Karpas-422 (cell line): ENCODE results near the gene ALOX15B. TPM values are rescaled to one million over a fixed set of nuclear protein-coding genes. Genes with fewer than 3 reads are reported as not detected.
A peak's percentile ranks its signal among the peaks of the same experiment; 100 is the strongest.

Experiments
- DNase-seq: peaks from one replicate; pipeline ENCODE4 v3.0.0-alpha.2; 2015
- H2AFZ ChIP-seq: fragments of 200-600 bp; sonication (generic); 2 replicates; pipeline ENCODE4 v1.6.1; 2014; ENCODE audit warnings: antibody characterized with exemption, low read length, mixed read lengths
- H3K27ac ChIP-seq: fragments of 200-600 bp; sonication (generic); 2 replicates; pipeline ENCODE4 v1.5.1; 2014; ENCODE audit warnings: mild to moderate bottlenecking, low read length, moderate library complexity
- H3K27me3 ChIP-seq: fragments of 200-600 bp; sonication (generic); 2 replicates; pipeline ENCODE4 v1.6.1; 2014; ENCODE audit warnings: low read length, mixed read lengths
- H3K36me3 ChIP-seq: fragments of 200-600 bp; sonication (generic); 2 replicates; pipeline ENCODE4 v1.6.1; 2014; ENCODE audit warnings: low read length, mixed read lengths; ENCODE audit not compliant: insufficient read depth
- H3K4me1 ChIP-seq: fragments of 200-600 bp; sonication (generic); 2 replicates; pipeline ENCODE4 v1.6.1; 2014; ENCODE audit warnings: mild to moderate bottlenecking, low read length, mixed read lengths
- H3K4me2 ChIP-seq: fragments of 200-600 bp; sonication (generic); 2 replicates; pipeline ENCODE4 v1.6.1; 2014; ENCODE audit warnings: low read length, low read depth, mild to moderate bottlenecking; ENCODE audit not compliant: poor library complexity, severe bottlenecking
- H3K4me3 ChIP-seq: fragments of 200-600 bp; sonication (generic); 2 replicates; pipeline ENCODE4 v1.5.1; 2014; ENCODE audit warnings: mild to moderate bottlenecking, antibody characterized with exemption, low read length, mixed read lengths
- H3K79me2 ChIP-seq: fragments of 200-600 bp; sonication (generic); 2 replicates; pipeline ENCODE4 v1.6.1; 2014; ENCODE audit warnings: mild to moderate bottlenecking, low read length, mixed read lengths
- H3K9ac ChIP-seq: fragments of 200-600 bp; sonication (generic); 2 replicates; pipeline ENCODE4 v1.6.0; 2014; ENCODE audit warnings: low read length
- H3K9me2 ChIP-seq: fragments of 200-600 bp; sonication (generic), shearing (Covaris generic); replicated peaks from 2 replicates; pipeline ENCODE4 v1.6.0; 2014; ENCODE audit warnings: mild to moderate bottlenecking, low read length, moderate library complexity; ENCODE audit not compliant: insufficient read depth
- H3K9me3 ChIP-seq: fragments of 300-700, 200-600 bp; sonication (generic); 2 replicates; pipeline ENCODE4 v1.6.1; 2014; ENCODE audit warnings: low read length, mixed read lengths
- H4K20me1 ChIP-seq: fragments of 200-600 bp; sonication (generic); 2 replicates; pipeline ENCODE4 v1.6.1; 2014; ENCODE audit warnings: mild to moderate bottlenecking, antibody characterized with exemption, low read length, low read depth; ENCODE audit not compliant: insufficient read depth
- total RNA-seq: library from RNA; depleted of rRNA; stranded (reverse); fragments of >200 nt; shearing (Covaris generic); gene quantifications from 2 replicates; pipeline ENCODE4 v1.2.3, GENCODE V29; 2014; ENCODE audit warnings: low replicate concordance

Gene ALOX15B
- total RNA-seq, 1 experiment from 2014 or later, result not detected

GRCh38 chr17:8082292-8082691 is 43.4 kb downstream of the ALOX15B start:
- DNase-seq, result no peak
- H3K36me3 ChIP-seq, result no peaks in the 10 kb centered on the region
- no peak overlapping the region for H3K27ac ChIP-seq
- no peak overlapping the region for H2AFZ ChIP-seq
- H3K4me2 ChIP-seq, result no peak overlapping the region
- no peaks in the 10 kb centered on the region for H3K9me2 ChIP-seq
- H3K79me2 ChIP-seq, result no peaks in the 10 kb centered on the region
- H3K27me3 ChIP-seq, result no peaks in the 10 kb centered on the region
- H3K4me1 ChIP-seq, result peaks cover 13% of the 10 kb centered on the region
- no peak overlapping the region for H3K9ac ChIP-seq
- no peaks in the 10 kb centered on the region for H3K9me3 ChIP-seq
- H3K4me3 ChIP-seq, result no peak overlapping the region
- H4K20me1 ChIP-seq, result peaks cover 9% of the 10 kb centered on the region

- Histone ChIP-seq H3K79me2 (no peaks in the 10 kb centered on the region), H3K9me2 (no peaks in the 10 kb centered on the region), H3K4me2 (no peak overlapping the region), H3K27me3 (no peaks in the 10 kb centered on the region), H2AFZ (no peak overlapping the region), H3K9me3 (no peaks in the 10 kb centered on the region), H3K4me1 (peaks cover 21% of the 10 kb centered on the region), H3K4me3 (no peak overlapping the region), H4K20me1 (peaks cover 9% of the 10 kb centered on the region), H3K9ac (no peak overlapping the region), H3K36me3 (no peaks in the 10 kb centered on the region), H3K27ac (no peak overlapping the region)
- no peak for DNase-seq
Observed at GRCh38 chr17:8084250-8084649, 45.4 kb downstream of the ALOX15B start.

GRCh38 chr17:8087075-8087951 is 48.5 kb downstream of the ALOX15B start, which contains the start of gene ALOX12B:
TSS of gene ALOX12B (minus strand) at chr17:8087716. CDS start at chr17:8087442, 274 bp downstream.
- no peak for DNase-seq
- Histone ChIP-seq H3K79me2 (no peaks in the 10 kb centered on the region), H3K4me3 (no peak within 1 kb of the TSS), H3K27ac (no peak within 1 kb of the TSS), H3K9ac (no peak within 1 kb of the TSS), H4K20me1 (no peaks in the 10 kb centered on the region), H3K4me1 (peaks cover 30% of the 10 kb centered on the region), H3K36me3 (no peaks in the 10 kb centered on the region), H3K4me2 (no peak within 1 kb of the TSS), H3K27me3 (no peaks in the 10 kb centered on the region), H2AFZ (no peak within 1 kb of the TSS), H3K9me3 (no peaks in the 10 kb centered on the region), H3K9me2 (no peaks in the 10 kb centered on the region)

- Histone ChIP-seq H3K9me3 (no peaks in the 10 kb centered on the region), H3K27me3 (no peaks in the 10 kb centered on the region), H3K4me2 (no peak overlapping the region), H4K20me1 (no peaks in the 10 kb centered on the region), H3K4me1 (peaks cover 30% of the 10 kb centered on the region), H3K9ac (no peak overlapping the region), H3K4me3 (no peak overlapping the region), H3K36me3 (no peaks in the 10 kb centered on the region), H3K9me2 (no peaks in the 10 kb centered on the region), H3K27ac (no peak overlapping the region), H3K79me2 (no peaks in the 10 kb centered on the region), H2AFZ (no peak overlapping the region)
- no peak for DNase-seq
Observed at GRCh38 chr17:8087952-8088230, 49.0 kb downstream of the ALOX15B start.

- no peak overlapping the region for H3K27ac ChIP-seq
- no peak overlapping the region for H2AFZ ChIP-seq
- H3K36me3 ChIP-seq, result no peaks in the 10 kb centered on the region
- peaks cover 30% of the 10 kb centered on the region for H3K4me1 ChIP-seq
- no peaks in the 10 kb centered on the region for H3K9me2 ChIP-seq
- no peak for DNase-seq
- H4K20me1 ChIP-seq, result no peaks in the 10 kb centered on the region
- H3K27me3 ChIP-seq, result no peaks in the 10 kb centered on the region
- no peak overlapping the region for H3K4me3 ChIP-seq
- no peak overlapping the region for H3K4me2 ChIP-seq
- H3K79me2 ChIP-seq, result no peaks in the 10 kb centered on the region
- H3K9ac ChIP-seq, result no peak overlapping the region
- no peaks in the 10 kb centered on the region for H3K9me3 ChIP-seq
Observed at GRCh38 chr17:8089728-8090127, 50.9 kb downstream of the ALOX15B start.

GRCh38 chr17:8091033-8091687 is 52.3 kb downstream of the ALOX15B start:
- peak overlapping the region; percentile 61; the same call in 1 of the 2 replicates for H3K4me3 ChIP-seq
- H3K79me2 ChIP-seq, result no peaks in the 10 kb centered on the region
- H3K27me3 ChIP-seq, result no peaks in the 10 kb centered on the region
- peak overlapping the region; percentile 68; the same call in 1 of the 2 replicates for H2AFZ ChIP-seq
- no peaks in the 10 kb centered on the region for H4K20me1 ChIP-seq
- peaks cover 30% of the 10 kb centered on the region for H3K4me1 ChIP-seq
- H3K9me2 ChIP-seq, result no peaks in the 10 kb centered on the region
- peak overlapping the region; percentile 88 for H3K4me2 ChIP-seq
- no peaks in the 10 kb centered on the region for H3K9me3 ChIP-seq
- peak overlapping the region; percentile 63 for H3K9ac ChIP-seq
- peak; percentile 97 for DNase-seq
- no peaks in the 10 kb centered on the region for H3K36me3 ChIP-seq
- no peak overlapping the region for H3K27ac ChIP-seq

GRCh38 chr17:8095361-8095760 is 56.5 kb downstream of the ALOX15B start:
- Histone ChIP-seq H4K20me1 (no peaks in the 10 kb centered on the region), H3K9me3 (no peaks in the 10 kb centered on the region), H3K27ac (no peak overlapping the region), H3K36me3 (no peaks in the 10 kb centered on the region), H3K9me2 (no peaks in the 10 kb centered on the region), H2AFZ (no peak overlapping the region), H3K79me2 (no peaks in the 10 kb centered on the region), H3K4me1 (peaks cover 16% of the 10 kb centered on the region), H3K4me2 (no peak overlapping the region), H3K4me3 (no peak overlapping the region), H3K27me3 (no peaks in the 10 kb centered on the region), H3K9ac (no peak overlapping the region)
- DNase-seq, result no peak

- H4K20me1 ChIP-seq, result no peaks in the 10 kb centered on the region
- H3K79me2 ChIP-seq, result no peaks in the 10 kb centered on the region
- H3K9ac ChIP-seq, result no peak overlapping the region
- H3K9me3 ChIP-seq, result no peaks in the 10 kb centered on the region
- H3K4me2 ChIP-seq, result no peak overlapping the region
- H3K27ac ChIP-seq, result no peak overlapping the region
- no peak overlapping the region for H2AFZ ChIP-seq
- H3K4me3 ChIP-seq, result no peak overlapping the region
- H3K36me3 ChIP-seq, result no peaks in the 10 kb centered on the region
- H3K27me3 ChIP-seq, result no peaks in the 10 kb centered on the region
- no peaks in the 10 kb centered on the region for H3K9me2 ChIP-seq
- peaks cover 4% of the 10 kb centered on the region for H3K4me1 ChIP-seq
- DNase-seq, result no peak
Observed at GRCh38 chr17:8096541-8096940, 57.7 kb downstream of the ALOX15B start.
